ENCODE measurements around the gene SRRM5.
"Not testable (repeated sequence)": the region's sequence is repeated elsewhere in the genome, so short reads cannot be mapped to it uniquely, and the experiment has no call there.

The SRRM5 gene

DNA sequence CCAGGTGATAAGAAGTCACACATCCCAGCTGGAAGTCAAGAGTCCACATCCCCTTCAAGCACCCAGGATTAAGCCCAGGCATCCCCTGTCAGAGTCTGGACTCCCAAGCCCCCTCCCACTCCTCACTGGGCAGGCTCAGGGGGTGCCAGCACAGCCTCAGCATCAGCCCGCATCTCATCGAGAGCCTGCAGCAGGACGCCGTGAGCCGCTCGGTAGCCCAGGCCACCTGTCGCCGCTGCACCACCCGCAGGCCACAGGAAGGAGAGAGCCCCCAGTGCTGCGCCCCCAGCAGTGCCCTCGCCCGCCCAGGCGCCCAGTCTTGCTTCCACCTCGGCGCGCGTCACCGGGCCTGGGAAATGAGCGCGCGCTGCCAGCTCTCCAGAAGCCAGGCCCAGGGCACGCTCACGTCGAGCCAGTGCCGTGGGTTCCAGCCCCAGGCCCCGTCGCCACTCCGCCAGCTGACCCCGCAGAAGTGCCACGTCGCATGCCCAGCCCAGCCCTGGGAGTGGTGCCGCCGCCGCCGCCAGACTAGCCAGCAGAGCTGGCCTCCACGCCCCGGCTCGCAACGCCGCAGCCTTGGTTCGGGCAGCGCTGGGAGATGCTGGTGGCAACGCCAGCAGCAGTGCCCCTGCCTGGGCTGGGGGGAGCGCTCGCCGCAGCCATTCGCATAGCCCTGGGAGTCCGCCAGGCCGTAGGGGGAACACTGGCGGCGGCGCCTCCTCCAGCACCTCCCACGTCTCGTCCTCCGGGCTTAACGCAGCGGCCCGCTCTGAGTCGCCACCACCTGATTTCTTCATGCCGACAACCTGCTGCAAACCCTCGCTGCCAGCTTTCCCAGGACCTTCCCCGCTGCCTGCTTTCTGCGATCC lies 19.8 kb upstream of the SRRM5 start:
- in situ Hi-C loops (cut with HindIII; ENCODE audit: low sequenced_read_pairs) = no loop called here

DNA sequence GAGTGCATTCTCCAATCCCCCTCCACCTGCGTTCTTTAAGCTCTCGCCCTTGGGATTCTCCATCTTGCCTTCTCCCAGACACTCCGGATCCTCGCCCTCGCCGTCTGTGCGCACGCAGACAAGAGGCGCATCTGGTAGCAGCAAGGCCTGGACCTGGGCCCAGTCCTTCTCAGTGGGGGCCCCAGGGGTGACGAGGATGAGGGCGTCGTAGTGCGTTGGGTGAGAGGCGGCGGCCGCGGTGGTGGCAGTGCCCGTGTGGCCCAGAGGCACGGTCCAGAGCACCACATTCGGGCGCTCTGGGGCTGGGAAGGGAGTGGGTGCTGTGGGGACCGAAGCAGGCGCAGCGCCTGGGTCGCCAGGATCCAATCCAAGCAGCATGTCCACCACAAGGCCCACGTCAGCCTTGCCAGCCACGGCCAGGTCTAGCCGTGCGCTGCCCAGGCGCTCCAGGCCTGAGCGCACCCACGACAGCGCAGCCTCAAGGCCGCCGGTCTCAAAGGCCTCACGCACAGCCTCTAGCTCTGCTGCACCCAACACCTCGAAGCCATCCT lies 19.0 kb upstream of the SRRM5 start:
- in situ Hi-C loops (cut with HindIII; ENCODE audit: low sequenced_read_pairs) = no loop called here

DNA sequence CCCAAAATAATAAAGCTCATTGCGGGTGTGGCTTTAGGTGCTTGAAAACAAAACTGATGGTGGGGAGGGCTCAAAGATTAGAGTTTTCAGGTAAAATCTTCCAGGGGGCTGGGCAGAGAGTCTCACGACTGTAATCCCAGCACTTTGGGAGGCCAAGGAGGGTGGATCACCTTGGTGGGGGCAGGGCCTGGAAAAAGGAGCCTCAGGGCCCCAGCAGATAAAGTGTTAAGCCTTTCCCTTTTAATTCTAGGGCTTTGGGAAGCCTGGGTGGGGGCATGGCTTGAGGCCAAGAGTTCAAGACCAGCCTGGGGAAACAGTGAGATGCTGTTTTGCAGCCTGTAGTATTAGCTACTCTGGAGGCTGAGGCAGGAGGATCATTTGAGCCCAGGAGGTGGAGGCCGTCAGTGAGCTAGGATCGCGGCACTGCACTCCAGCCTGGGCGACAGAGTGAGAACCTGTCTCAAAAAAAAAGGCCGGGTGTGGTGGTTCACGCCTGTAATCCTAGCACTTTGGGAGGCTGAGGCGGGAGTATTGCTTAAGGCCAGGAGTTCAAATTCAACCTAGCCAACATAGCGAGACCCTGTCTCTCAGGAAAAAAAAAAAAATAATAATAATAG lies 17.7 kb upstream of the SRRM5 start:
- in situ Hi-C loops (cut with HindIII; ENCODE audit: low sequenced_read_pairs) = no loop called here

DNA sequence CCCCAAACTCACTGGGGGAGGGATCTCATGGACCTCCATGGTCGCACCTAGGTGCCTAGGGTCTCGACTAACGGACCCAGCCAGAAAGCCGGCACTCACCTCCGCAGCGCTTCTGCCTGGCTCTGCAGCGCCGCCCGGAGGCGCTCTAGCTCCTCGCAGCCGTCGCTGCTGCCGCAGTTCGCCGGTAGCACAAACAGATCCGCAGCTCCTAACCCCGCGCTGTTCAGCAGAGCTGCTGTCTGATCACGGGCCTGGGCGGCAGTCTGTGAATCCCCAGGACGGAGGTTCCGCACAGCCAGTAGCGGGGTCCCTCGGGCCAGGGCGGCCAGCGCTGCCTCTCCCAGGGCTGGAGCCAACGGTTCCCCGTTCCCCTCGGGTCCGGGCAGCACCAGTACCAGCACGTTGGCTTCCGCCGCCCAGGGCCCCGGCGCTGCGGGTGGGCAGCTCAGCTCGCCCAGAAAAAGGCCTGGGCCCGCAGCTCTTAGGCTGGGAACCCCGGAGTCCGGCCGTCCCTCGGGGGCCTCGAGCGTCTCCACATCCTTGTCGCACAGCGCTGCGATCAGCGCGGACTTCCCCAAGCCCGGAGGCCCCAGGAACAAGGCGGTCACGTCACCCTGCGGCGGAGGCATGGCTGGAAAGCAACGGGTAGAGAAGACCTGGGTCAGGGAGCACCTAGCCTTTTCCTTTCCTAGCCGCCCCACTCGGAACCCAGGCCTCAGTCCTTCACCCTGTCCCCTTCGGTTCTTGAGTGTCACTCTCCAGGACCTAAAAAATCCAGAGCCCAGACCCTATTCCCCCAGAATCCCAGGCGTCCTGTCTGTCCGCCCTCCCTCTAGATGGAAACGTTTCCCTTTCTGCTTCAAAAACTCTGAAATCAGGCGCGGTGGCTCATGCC lies 16.9 kb upstream of the SRRM5 start:
- in situ Hi-C loops (cut with HindIII; ENCODE audit: low sequenced_read_pairs) = no loop called here

DNA sequence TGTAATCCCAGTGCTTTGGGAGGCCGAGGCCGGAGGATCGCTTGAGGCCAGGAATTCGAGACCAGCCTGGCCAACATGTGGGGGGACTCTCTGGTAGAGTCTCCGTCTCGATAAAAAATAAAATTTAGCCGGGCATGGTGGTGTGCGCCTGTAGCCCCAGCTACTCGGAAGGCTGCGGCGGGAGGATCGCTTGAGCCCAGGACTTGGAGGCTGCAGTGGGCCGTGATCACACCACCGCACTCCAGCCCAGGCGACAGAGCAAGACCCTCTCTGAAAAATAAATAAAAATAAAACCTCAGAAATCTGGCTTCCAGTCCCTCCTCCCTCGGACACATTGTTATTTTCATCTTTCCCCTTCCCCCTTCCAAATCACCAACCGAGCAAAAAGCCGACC lies 16.3 kb upstream of the SRRM5 start:
- in situ Hi-C loops (cut with HindIII; ENCODE audit: low sequenced_read_pairs) = no loop called here

DNA sequence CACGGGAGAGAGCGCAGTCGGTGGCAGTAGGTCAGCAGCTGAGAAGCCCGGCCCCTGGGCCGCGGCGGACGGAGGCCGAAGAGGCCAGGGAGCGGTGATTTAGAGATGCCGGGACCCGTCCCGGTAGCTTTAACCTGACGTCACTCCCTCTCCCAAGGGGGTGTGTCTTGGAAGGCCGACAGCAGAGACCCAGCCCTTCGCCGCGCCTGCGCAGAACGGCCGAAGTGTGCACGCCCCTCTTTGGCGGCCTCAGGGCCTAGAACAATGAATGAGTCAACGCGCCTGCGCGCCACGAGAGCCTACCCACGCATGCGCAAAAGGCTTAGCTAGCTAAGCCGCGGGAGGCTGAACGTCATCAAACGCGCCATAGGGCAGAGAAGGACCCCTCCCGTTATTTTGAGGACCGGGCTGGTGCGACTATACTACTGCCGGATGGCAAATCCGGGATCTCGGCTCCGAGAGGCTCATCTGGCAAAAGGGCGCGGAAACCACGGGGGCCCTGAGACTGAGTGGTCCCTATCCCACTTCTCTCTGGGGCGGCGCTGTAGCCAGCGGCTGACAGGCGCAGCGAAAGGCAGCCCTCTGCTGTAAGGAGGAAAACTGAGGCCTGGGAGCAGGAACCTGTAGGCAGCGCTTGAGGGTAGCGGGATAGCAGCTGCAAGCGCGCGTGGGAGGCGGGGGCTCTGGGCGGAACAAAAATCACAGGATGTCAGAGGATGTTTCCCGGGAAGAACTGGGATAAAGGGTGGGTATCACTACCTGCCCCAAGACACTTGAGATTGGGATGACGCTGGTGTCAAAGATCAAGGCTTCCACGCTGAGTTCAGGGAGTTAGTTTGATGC lies 15.7 kb upstream of the SRRM5 start, which contains the start of the genes IRGQ and ZNF576:
Gene IRGQ, minus strand, starts transcription at position 136 of the 843 bp plus-strand sequence. CDS start 796 bp downstream, outside the sequence.
Gene ZNF576, plus strand, starts transcription at position 597 of the 843 bp plus-strand sequence. CDS start 514 bp downstream, outside the sequence.
- in situ Hi-C loops (cut with HindIII; ENCODE audit: low sequenced_read_pairs) = no loop called here

DNA sequence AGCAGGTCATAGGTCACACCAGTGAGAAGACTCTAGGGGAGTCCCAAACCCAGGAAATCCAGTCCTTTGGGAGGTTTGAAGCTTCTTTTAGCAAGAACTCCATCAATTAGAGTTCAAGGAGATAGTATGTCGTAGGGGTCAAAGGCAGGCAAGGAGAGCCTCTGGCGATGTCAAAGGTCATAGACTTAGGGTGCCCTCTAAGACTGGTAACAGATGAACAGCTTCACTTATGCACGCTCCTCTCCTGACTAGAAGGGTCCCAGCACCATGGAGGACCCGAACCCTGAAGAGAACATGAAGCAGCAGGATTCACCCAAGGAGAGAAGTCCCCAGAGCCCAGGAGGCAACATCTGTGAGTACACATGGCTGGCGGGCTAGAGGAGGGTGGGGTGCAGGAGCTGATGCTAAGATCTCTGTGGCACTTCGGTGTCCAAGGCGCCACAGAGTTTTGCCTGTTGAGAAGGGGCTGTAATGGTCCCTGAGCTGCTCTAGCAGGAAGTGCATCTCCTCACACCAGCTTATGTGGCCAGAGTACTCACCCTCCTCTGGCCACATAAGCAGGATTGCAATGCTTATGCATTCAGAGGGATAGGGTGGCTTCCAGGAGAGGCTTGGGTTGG lies 14.9 kb upstream of the SRRM5 start:
- in situ Hi-C loops (cut with HindIII; ENCODE audit: low sequenced_read_pairs) = no loop called here

DNA sequence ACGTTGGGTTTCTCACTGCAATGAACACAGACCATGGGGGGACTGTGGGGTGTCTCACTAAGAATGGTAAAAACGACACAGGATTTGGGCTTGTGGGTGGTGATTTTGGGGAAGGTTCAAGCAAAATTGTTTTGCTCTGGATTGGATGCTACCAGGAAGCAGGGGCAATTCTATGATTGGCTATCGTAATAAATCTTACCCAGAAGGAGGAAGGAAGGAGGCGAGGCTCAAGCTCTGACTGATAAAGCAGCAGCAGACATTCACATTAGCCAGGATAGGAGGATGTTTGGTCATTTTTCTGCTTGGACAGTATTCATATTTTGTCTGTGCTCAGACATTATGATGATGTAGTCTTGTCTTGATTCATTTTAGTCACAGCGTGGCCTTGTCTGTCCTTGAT lies 14.0 kb upstream of the SRRM5 start:
- in situ Hi-C loops (cut with HindIII; ENCODE audit: low sequenced_read_pairs) = no loop called here

DNA sequence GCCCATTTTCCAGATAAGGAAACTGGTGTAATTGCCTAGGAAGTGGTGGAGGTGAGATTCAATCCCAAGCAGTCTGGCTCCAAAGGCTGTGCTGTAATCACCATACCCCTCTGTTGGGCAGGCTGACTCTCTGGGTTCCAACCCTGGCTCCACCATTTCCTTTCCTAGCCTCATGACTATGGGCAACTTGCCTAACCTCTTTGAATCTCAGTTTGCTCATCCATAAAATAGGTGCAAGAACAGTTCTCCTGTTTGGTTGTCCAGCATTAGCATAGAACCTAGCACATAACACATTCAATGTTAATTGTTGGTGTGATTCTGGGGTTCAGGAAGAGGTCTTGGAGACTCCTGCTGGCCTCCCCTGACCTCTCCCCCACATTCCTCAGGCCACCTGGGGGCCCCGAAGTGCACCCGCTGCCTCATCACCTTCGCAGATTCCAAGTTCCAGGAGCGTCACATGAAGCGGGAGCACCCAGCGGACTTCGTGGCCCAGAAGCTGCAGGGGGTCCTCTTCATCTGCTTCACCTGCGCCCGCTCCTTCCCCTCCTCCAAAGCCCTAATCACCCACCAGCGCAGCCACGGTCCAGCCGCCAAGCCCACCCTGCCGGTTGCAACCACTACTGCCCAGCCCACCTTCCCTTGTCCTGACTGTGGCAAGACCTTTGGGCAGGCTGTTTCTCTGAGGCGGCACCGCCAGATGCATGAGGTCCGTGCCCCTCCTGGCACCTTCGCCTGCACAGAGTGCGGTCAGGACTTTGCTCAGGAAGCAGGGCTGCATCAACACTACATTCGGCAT lies 13.2 kb upstream of the SRRM5 start:
- in situ Hi-C loops (cut with HindIII; ENCODE audit: low sequenced_read_pairs) = no loop called here

DNA sequence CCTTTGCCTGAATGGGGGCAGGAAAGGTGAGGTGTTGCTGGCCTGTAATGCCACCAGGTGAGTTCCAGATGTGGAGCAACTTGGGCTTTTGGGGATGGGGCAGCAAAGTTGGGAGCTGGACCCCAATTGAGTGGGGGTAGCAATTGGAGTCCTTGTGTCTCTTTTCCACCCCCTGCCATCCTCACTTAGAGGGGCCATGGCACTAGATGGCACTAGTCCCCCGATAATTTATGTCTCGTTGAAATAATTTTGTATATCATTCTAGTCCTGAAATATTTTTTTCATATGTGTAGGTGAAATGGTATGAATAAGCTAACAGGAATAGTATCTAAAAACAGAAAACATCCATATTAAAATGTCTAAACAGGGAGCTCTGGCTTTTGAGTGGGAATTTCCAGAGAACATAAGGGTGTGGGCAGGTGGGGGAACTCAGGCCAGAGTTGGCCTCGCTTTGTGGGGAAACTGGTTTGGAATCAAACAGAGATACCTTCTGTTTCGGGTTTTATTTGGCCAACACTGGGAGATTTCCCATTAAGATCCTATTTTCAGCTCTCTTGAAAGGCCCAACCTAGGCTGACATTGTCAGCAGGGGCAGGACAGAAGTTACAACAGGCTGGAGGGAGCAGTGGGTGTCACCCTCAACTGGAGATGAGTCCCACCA lies 12.1 kb upstream of the SRRM5 start:
- in situ Hi-C loops (cut with HindIII; ENCODE audit: low sequenced_read_pairs) = no loop called here

DNA sequence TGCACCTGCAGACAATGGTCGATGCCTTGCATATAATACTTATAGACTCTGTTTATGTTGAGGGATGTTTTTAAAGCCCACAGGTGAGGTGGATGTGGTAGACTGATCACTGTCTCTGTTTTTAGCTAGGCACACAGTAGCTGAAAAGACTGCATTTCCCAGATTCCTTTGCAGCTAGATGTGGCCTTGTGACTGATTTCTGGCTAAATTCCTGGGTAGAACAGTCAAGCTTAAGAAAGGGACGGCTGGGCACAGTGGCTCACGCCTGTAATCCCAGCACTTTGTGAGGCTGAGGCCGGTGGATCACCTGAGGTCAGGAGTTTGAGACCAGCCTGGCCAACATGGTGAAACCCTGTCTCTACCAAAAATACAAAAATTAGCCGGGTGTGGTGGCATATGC lies 11.6 kb upstream of the SRRM5 start:
- in situ Hi-C loops (cut with HindIII; ENCODE audit: low sequenced_read_pairs) = not testable (repeated sequence)

DNA sequence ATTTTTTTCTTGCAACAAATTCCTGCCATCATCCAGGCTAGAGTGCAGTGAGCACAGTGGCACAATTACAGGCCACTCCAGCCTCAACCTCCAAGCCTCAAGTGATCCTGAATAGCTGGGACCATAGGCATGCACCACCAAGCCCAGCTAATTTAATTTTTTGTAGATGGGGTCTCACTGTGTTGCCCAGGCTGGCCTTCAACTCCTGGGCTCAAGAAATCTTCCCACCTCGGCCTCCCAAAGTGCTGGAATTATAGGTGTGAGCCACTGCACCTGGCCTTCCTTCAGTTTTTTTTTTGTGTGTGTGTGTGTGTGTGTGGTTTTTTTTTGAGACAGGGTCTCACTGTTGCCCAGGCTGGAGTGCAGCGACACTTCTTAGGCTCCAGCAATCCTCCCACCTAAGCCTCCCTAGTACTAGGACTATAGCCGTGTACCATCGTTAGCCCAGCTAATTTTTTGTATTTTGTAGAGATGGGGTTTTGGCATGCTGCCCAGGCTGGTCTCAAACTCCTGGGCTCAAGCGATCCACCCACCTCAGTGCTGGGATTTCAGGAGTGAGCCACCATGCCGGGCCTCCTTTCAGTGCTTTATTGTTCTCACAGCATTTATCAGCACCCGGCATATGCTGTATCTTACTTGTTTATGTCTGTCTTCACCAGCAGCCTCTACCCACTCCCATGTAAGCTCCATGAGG lies 5.9 kb upstream of the SRRM5 start:
- in situ Hi-C loops (cut with HindIII; ENCODE audit: low sequenced_read_pairs) = no loop called here

DNA sequence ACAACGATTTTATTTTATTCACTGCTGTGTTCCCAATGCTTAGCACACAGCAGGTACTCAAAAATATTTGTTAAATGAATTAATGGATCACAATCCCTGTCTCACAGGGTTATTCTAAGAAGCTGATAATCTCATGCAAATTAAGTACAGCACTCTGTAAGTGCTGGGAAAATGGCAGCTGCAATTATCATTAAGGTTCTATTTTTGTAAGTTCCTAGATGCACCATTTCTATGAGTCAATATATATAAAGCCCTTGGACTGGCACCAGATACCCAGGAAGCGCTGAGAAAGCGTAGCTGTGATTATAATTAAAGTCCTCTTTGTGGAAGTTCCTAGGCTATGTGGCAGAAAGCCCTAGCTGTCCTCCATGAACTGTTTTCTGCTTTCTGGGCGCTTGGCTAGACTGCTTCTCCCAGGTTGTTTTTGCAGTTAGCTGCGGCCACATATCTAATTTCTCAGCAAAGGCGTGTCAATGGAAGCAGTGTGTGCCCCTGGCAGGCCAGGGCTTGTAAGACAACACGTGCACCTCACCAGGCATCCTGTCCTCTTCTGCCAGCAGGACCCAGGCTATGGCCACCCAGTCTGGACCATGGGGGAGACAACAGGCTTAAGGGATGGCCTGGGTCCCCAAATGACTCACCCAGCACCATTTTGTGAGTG lies 5.2 kb upstream of the SRRM5 start:
- in situ Hi-C loops (cut with HindIII; ENCODE audit: low sequenced_read_pairs) = no loop called here

DNA sequence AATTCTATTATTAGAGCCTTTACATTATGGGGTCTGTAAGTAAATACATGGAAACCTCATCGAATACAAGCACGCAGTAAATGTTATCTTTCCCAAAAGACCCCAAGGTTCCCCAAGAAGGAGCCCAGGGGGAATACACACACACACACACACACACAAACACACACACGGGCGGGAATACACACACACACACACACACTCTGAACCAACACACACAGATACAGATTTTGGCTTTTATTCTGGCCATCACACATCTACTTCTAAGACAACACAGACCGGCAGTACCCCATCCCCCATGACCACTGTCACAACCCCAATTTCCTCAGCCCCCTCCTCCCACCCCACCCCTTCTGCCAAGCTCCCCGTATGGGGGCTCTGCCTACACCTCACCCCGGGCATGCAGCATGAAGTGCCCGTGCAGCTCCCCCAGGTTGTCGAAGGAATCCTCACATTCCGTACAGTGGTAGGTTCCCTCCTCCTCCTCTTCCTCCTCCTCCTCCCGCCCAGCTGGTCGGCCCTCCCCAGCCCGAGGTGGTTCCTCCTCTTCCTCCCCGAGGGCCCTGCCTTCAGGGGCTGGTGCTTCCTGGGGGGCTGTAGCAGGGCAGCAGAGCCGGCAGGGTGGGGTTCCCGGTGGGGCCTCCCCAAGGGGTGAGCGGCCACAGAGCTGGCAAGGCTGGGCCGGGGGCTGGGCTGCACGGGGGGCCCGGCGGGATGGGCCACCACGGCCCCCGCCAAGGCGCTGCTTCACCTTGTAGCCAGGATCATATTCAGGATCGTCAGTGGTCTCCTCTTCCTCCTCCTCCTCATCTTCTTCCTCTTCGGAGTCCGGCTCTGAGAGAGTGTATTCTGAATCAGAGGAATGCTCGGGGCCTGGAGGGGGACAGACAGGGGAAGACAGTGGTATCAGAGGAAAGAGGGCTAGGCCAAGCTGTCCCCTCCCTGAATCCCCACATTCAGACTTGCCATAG lies 4.4 kb upstream of the SRRM5 start:
- in situ Hi-C loops (cut with HindIII; ENCODE audit: low sequenced_read_pairs) = no loop called here

DNA sequence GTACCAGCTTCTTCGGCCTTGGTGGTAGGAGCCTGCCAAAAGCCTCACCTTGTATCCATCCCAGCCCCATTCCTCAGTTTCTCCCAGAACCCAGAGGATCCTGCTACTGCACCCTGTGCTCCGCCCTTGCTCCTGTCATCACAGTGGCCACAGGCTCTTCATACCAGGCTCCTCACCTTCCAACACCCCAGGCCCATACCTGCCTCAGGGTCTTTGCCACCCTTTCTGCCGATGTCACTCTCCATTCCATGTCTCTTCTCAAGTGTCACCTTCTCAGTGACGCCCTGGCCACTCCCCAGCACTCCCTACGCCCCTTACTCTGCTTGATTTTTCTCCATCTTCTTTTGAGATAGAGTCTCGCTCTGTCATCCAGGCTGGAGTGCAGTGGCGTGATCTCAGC lies 2.0 kb upstream of the SRRM5 start:
- in situ Hi-C loops (cut with HindIII; ENCODE audit: low sequenced_read_pairs) = no loop called here

DNA sequence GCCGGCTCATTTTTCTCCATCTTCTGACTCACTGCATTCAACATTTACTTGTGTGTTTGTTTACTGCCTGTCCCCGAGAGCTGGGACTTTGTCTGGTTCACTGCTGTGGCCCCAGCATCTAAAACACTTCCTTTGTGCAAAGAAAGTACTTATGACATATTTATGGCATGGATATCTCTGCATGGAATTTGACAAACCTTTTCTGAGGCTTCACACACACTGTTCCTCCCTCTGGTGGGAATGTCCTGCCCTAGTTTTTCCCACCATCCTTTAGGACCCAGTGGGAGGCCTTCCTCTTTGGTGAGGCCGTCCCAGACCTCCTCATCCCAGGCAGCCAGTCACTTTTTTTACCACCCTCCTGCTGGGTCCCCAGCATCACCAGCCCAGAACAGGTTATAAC lies 1.4 kb upstream of the SRRM5 start:
- in situ Hi-C loops (cut with HindIII; ENCODE audit: low sequenced_read_pairs) = no loop called here
